ENCODE results near the gene NMRK2. TPM values are rescaled to one million over a fixed set of nuclear protein-coding genes. Genes with fewer than 3 reads are reported as not detected.
"Not testable (repeated sequence)": the region's sequence is repeated elsewhere in the genome, so short reads cannot be mapped to it uniquely, and the experiment has no call there.

NMRK2 gene, protein sequence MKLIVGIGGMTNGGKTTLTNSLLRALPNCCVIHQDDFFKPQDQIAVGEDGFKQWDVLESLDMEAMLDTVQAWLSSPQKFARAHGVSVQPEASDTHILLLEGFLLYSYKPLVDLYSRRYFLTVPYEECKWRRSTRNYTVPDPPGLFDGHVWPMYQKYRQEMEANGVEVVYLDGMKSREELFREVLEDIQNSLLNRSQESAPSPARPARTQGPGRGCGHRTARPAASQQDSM
- total RNA-seq (0.14 TPM), polyA plus RNA-seq (1.1 TPM)
- long read RNA-seq, donor 1, result 0 reads
- long read RNA-seq, donor 2, result 0 reads
- long read RNA-seq, donor 3, result 0 reads
- long read RNA-seq, donor 4, result 0 reads
- long read RNA-seq, donor 5, result 0 reads
- long read RNA-seq, donor 6, result 0 reads
- long read RNA-seq, donor 7, result 0 reads
- long read RNA-seq, donor 8, result 0 reads
- long read RNA-seq, donor 9, result 0 reads
- long read RNA-seq, donor 10, result 0 reads

DNA sequence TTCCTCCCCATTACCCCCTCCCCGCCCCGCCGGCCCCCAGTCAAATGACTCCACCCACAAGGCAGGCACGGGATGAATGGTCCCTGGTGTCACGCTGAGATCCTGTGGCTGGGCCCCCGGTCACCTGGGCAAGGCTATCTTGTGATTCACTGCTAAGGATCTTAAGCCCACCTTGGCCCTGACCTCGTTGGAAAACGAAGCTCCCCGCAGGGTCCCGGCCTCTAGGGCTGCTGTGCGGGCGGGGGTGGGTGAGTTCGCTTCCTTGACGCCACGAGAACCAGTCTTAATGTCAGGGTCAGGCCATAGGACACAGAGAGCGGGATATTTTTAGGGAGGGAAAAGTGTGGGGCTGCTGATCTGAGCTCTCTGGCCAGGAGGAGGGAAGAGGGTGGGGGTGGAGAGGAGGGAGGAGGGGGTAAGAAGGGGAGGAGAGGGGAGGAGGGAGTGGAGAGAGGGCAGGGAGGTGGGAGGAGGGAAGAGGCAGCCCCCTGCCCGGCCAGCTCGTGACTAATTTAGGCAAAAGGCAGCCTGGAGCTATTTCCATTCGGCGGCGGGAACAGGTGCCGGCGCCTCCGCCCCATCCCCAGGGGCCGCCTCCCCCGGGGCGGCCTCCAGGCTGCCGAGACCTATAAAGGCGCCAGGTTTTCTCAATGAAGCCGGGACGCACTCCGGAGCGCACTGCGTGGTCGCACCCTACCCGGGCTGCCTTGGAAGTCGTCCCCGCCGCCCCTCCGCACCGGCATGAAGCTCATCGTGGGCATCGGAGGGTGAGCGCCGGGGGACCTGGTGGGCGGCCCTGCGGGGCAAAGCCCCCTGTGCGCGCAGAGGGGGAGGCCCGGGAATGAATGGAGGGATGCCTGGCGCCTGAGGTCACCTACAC, at the start of gene NMRK2:
TSS of gene NMRK2 (plus strand) at position 139 of the 880 bp plus-strand sequence. CDS start at position 742, 603 bp downstream.
- no peak within 1 kb of the TSS for H3K27ac ChIP-seq (ENCODE audit: low read depth in 1 of 2, low read length in 1 of 2)
- H3K4me3 ChIP-seq (ENCODE audit: low read length in 2 of 2), result no peak within 1 kb of the TSS
- H3K36me3 ChIP-seq (ENCODE audit: control insufficient read depth in 2 of 2, insufficient read depth in 2 of 2, low read length in 1 of 2), result no peaks in the 10 kb centered on the region
- no peak for DNase-seq (ENCODE audit: low read depth in 6 of 9, low spot score in 9 of 9)
- 6% methylated on average over 51 of the region's 51 CpGs for WGBS
- H3K9me3 ChIP-seq (ENCODE audit: control insufficient read depth in 2 of 2, insufficient read depth in 1 of 2, low read length in 1 of 2), result peaks cover 0 to 4% of the 10 kb centered on the region in 2 donors
- H3K4me1 ChIP-seq (ENCODE audit: control insufficient read depth in 2 of 2, insufficient read depth in 2 of 2, low read length in 2 of 2), result no peaks in the 10 kb centered on the region
- peaks cover 19 to 53% of the 10 kb centered on the region in 2 donors for H3K27me3 ChIP-seq (ENCODE audit: control insufficient read depth in 2 of 2, insufficient read depth in 1 of 2, low read length in 1 of 2)

DNA sequence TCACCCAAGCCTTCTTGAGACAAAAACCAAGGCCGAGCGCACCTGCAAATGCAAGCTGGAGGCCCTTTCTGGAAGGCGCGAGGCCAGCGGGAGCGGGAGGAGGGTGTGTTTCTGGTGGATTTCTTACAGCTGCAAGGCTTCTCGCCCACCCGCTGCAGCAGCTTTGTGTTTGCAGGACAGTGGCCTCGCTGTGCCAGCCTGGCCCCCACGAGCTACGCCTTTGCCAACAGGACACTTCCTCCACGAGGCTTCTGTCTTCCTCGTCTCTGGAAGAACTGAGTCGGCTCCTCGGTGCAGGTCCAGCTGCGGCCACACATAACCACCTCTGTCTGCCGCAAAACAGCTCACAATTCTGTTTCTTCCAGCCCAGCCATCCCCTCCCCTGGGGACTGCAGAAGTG, 42.3 kb upstream of the NMRK2 start:
- WGBS, result 84% methylated on average over 17 of the region's 17 CpGs
- H3K9me3 ChIP-seq (ENCODE audit: control insufficient read depth in 2 of 2, insufficient read depth in 1 of 2, low read length in 1 of 2), result no peaks in the 10 kb centered on the region
- no peaks in the 10 kb centered on the region for H3K36me3 ChIP-seq (ENCODE audit: control insufficient read depth in 2 of 2, insufficient read depth in 2 of 2, low read length in 1 of 2)
- no peaks in the 10 kb centered on the region for H3K4me1 ChIP-seq (ENCODE audit: control insufficient read depth in 2 of 2, insufficient read depth in 2 of 2, low read length in 2 of 2)
- no peak overlapping the region for H3K4me3 ChIP-seq (ENCODE audit: low read length in 2 of 2)
- H3K27me3 ChIP-seq (ENCODE audit: control insufficient read depth in 2 of 2, insufficient read depth in 1 of 2, low read length in 1 of 2), result no peaks in the 10 kb centered on the region
- H3K27ac ChIP-seq (ENCODE audit: low read depth in 1 of 2, low read length in 1 of 2), result no peak overlapping the region
- no peak for DNase-seq (ENCODE audit: low read depth in 6 of 9, low spot score in 9 of 9)

DNA sequence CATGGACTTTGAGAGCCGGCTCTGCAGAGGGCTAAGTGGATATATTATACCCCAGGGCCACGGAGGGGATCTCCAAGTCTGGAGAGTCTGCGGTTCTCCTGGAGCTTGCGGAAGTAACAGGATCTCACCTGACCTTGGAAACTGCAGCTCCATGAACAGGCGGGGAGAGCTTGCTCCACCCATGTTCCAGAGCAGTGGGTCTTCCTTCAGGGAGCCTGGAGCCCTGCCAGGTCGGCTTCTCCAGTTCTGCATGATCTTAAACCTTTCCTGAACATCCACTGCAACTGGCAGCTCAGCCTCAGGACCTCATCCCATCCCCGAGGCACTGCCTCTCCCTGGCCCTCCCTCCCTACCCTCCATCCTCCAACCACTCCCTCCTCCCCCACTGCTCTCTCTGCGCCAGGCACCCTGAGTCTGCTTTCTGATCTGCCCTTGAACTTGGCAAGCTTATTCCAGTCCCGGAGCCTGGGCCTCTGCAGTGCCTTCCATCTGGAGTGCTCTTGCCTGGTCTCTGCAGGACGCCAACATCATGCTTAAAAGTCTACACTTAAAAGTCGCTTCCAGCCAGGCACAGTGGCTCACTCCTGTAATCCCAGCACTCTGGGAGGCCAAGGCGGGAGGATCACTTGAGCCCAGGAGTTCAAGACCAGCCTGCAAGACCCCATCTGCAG, 39.2 kb upstream of the NMRK2 start:
- no peaks in the 10 kb centered on the region for H3K4me1 ChIP-seq (ENCODE audit: control insufficient read depth in 2 of 2, insufficient read depth in 2 of 2, low read length in 2 of 2)
- no peaks in the 10 kb centered on the region for H3K36me3 ChIP-seq (ENCODE audit: control insufficient read depth in 2 of 2, insufficient read depth in 2 of 2, low read length in 1 of 2)
- no peak overlapping the region for H3K4me3 ChIP-seq (ENCODE audit: low read length in 2 of 2)
- DNase-seq (ENCODE audit: low read depth in 6 of 9, low spot score in 9 of 9), result peak in 1 of 9 donors; percentile 10
- H3K9me3 ChIP-seq (ENCODE audit: control insufficient read depth in 2 of 2, insufficient read depth in 1 of 2, low read length in 1 of 2), result no peaks in the 10 kb centered on the region
- 82% methylated on average over 12 of the region's 12 CpGs for WGBS
- no peaks in the 10 kb centered on the region for H3K27me3 ChIP-seq (ENCODE audit: control insufficient read depth in 2 of 2, insufficient read depth in 1 of 2, low read length in 1 of 2)
- no peak overlapping the region for H3K27ac ChIP-seq (ENCODE audit: low read depth in 1 of 2, low read length in 1 of 2)

DNA sequence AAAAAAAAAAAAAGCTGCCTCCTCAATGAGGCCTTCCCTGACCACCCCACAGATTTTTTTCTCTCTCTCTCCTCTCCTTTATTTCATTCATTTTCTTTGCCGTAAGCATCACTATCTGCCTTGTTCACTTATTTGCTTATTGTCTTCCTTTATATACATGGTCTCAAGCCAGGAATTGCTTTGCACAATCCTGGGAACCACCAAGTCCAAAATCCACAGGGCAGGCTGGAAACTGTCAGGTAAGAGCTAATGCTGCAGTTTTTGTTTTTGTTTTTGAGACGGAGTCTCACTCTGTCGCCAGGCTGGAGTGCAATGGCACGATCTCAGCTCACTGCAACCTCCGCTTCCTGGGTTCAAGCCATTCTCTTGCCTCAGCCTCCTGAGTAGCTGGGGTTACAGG, 37.9 kb upstream of the NMRK2 start:
- H3K9me3 ChIP-seq (ENCODE audit: control insufficient read depth in 2 of 2, insufficient read depth in 1 of 2, low read length in 1 of 2); H3K36me3 ChIP-seq (ENCODE audit: control insufficient read depth in 2 of 2, insufficient read depth in 2 of 2, low read length in 1 of 2); H3K4me1 ChIP-seq (ENCODE audit: control insufficient read depth in 2 of 2, insufficient read depth in 2 of 2, low read length in 2 of 2); H3K4me3 ChIP-seq (ENCODE audit: low read length in 2 of 2); H3K27me3 ChIP-seq (ENCODE audit: control insufficient read depth in 2 of 2, insufficient read depth in 1 of 2, low read length in 1 of 2); H3K27ac ChIP-seq (ENCODE audit: low read depth in 1 of 2, low read length in 1 of 2); DNase-seq (ENCODE audit: low read depth in 6 of 9, low spot score in 9 of 9): not testable (repeated sequence)
- WGBS, result 89% methylated on average over 5 of the region's 5 CpGs

DNA sequence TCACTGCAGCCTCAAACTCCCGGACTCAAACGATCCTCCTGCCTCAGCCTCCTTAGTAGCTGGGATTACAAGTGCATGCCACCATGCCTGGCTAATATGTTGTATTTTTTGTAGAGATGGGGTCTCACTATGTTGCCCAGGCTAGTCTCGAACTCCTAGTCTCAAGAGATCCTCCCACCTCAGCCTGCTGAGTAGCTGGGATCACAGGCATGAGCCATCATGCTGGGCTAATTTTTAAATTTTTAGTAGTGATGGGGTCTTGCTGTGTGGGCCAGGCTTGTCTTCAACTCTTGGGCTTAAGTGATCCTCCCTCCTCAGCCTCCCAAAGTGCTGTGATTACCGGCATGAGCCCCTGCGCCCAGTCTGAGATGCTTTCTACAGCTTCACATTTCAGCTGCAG, 37.1 kb upstream of the NMRK2 start:
- 82% methylated on average over 5 of the region's 5 CpGs for WGBS
- H3K36me3 ChIP-seq (ENCODE audit: control insufficient read depth in 2 of 2, insufficient read depth in 2 of 2, low read length in 1 of 2), result no peaks in the 10 kb centered on the region
- no peaks in the 10 kb centered on the region for H3K4me1 ChIP-seq (ENCODE audit: control insufficient read depth in 2 of 2, insufficient read depth in 2 of 2, low read length in 2 of 2)
- no peak overlapping the region for H3K4me3 ChIP-seq (ENCODE audit: low read length in 2 of 2)
- H3K27ac ChIP-seq (ENCODE audit: low read depth in 1 of 2, low read length in 1 of 2), result no peak overlapping the region
- no peak for DNase-seq (ENCODE audit: low read depth in 6 of 9, low spot score in 9 of 9)
- no peaks in the 10 kb centered on the region for H3K9me3 ChIP-seq (ENCODE audit: control insufficient read depth in 2 of 2, insufficient read depth in 1 of 2, low read length in 1 of 2)
- no peaks in the 10 kb centered on the region for H3K27me3 ChIP-seq (ENCODE audit: control insufficient read depth in 2 of 2, insufficient read depth in 1 of 2, low read length in 1 of 2)

DNA sequence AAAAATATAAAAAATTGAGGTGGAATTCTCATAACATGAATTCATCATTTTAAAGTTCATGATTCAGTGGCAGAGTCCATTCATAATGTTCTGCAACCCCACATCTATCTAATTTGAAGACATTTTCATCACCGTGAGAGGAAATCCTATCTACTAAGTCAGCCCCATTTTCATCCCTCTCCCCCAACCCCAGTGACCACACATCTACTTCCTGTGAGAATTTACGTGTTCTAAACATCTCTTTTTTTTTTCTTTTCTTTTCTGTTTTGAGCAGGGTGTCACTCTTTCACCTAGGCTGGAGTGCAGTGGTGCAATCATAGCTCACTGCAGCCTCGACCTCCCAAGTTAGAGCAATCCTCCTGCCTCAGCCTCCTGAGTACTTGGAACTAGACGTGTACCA, 34.9 kb upstream of the NMRK2 start:
- no peak for DNase-seq (ENCODE audit: low read depth in 6 of 9, low spot score in 9 of 9)
- Histone ChIP-seq H3K36me3 (ENCODE audit: control insufficient read depth in 2 of 2, insufficient read depth in 2 of 2, low read length in 1 of 2) (no peaks in the 10 kb centered on the region), H3K9me3 (ENCODE audit: control insufficient read depth in 2 of 2, insufficient read depth in 1 of 2, low read length in 1 of 2) (no peaks in the 10 kb centered on the region), H3K27me3 (ENCODE audit: control insufficient read depth in 2 of 2, insufficient read depth in 1 of 2, low read length in 1 of 2) (no peaks in the 10 kb centered on the region), H3K27ac (ENCODE audit: low read depth in 1 of 2, low read length in 1 of 2) (no peak overlapping the region), H3K4me3 (ENCODE audit: low read length in 2 of 2) (no peak overlapping the region), H3K4me1 (ENCODE audit: control insufficient read depth in 2 of 2, insufficient read depth in 2 of 2, low read length in 2 of 2) (no peaks in the 10 kb centered on the region)
- 47% methylated on average over 4 of the region's 4 CpGs for WGBS

DNA sequence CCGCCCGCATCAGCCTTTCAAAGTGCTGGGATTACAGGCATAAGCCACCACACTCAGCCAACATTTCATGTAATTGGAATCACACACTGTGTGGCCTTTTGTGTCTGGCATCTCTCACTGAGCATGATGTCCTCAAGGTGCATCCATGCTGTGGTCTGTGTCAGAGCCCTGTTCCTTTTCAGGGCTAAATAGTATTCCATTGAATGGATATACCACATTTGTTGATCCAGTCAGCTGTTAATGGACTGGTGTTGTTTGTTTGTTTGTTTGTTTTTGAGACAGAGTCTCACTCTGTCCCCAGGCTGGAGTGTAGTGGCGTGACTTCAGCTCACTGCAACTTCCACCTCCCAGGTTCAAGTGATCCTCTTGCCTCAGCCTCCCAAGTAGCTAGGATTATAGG, 34.4 kb upstream of the NMRK2 start:
- WGBS, result 80% methylated on average over 3 of the region's 3 CpGs
- no peak for DNase-seq (ENCODE audit: low read depth in 6 of 9, low spot score in 9 of 9)
- H3K36me3 ChIP-seq (ENCODE audit: control insufficient read depth in 2 of 2, insufficient read depth in 2 of 2, low read length in 1 of 2), result no peaks in the 10 kb centered on the region
- no peak overlapping the region for H3K27ac ChIP-seq (ENCODE audit: low read depth in 1 of 2, low read length in 1 of 2)
- H3K4me1 ChIP-seq (ENCODE audit: control insufficient read depth in 2 of 2, insufficient read depth in 2 of 2, low read length in 2 of 2), result no peaks in the 10 kb centered on the region
- no peak overlapping the region for H3K4me3 ChIP-seq (ENCODE audit: low read length in 2 of 2)
- H3K27me3 ChIP-seq (ENCODE audit: control insufficient read depth in 2 of 2, insufficient read depth in 1 of 2, low read length in 1 of 2), result no peaks in the 10 kb centered on the region
- no peaks in the 10 kb centered on the region for H3K9me3 ChIP-seq (ENCODE audit: control insufficient read depth in 2 of 2, insufficient read depth in 1 of 2, low read length in 1 of 2)

DNA sequence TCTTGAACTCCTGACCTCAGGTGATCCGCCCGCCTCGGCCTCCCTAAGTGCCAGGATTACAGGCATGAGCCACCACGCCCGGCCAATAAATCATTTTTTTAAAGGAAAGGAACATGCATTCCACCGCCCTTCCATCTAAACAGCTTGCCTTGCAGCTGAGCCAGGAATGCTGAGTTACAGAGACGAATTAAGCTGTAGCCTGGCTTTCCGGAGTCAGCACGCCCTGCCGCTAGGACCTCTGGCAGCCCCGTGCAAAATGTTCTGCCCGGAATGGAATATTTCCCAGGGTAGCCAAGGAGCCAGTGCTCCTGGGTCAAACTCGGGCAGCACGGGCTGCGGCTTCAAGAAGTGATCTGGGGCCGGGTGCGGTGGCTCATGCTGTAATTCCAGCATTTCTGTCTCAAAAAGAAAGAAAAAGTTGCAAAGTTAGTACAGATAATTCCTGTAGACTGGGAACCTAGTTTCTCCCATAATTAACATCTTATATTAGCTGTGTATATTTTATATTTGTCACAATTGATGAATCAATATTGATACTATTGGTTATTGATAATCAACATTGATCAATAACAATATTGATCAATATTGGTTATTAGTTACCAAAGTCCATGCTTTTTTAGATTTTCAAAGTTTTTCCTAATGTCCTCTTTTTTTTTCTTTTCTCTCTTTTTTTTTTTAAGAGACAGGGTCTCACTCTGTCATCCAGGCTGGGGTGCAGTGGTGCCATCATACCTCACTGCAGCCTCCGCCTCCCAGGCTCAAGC, 33.2 kb upstream of the NMRK2 start:
- Histone ChIP-seq H3K27me3 (ENCODE audit: control insufficient read depth in 2 of 2, insufficient read depth in 1 of 2, low read length in 1 of 2) (no peaks in the 10 kb centered on the region), H3K9me3 (ENCODE audit: control insufficient read depth in 2 of 2, insufficient read depth in 1 of 2, low read length in 1 of 2) (no peaks in the 10 kb centered on the region), H3K27ac (ENCODE audit: low read depth in 1 of 2, low read length in 1 of 2) (no peak overlapping the region), H3K36me3 (ENCODE audit: control insufficient read depth in 2 of 2, insufficient read depth in 2 of 2, low read length in 1 of 2) (no peaks in the 10 kb centered on the region), H3K4me3 (ENCODE audit: low read length in 2 of 2) (no peak overlapping the region), H3K4me1 (ENCODE audit: control insufficient read depth in 2 of 2, insufficient read depth in 2 of 2, low read length in 2 of 2) (no peaks in the 10 kb centered on the region)
- WGBS, result 88% methylated on average over 18 of the region's 18 CpGs
- DNase-seq (ENCODE audit: low read depth in 6 of 9, low spot score in 9 of 9), result no peak
